Measurements from ENCODE around the gene GRID2.

- TF ChIP-seq CTCF (IDR thresholded peaks at IDR 0.05) (no peak), POLR2A (IDR thresholded peaks at IDR 0.05) (no peak), EP300 (IDR thresholded peaks at IDR 0.05) (no peak)
Measured at GRCh38 chr4:92519727-92520126, 216.0 kb downstream of the GRID2 start.

Measured in tibial nerve (tissue), 4 donors.